ENCODE data around the gene DNAL4. TPM values are rescaled to one million over a fixed set of nuclear protein-coding genes. Genes with fewer than 3 reads are reported as not detected.

Gene DNAL4
- total RNA-seq, 1 experiment from 2014 or later = 9.2 TPM

GRCh38 chr22:38830845-38831108, 36.8 kb upstream of the DNAL4 start:
- no peaks in the 10 kb centered on the region for H3K36me3 Mint-ChIP-seq (ENCODE audit: insufficient read depth, unreplicated experiment)
- H3K27me3 Mint-ChIP-seq (ENCODE audit: insufficient read depth, unreplicated experiment) = no peaks in the 10 kb centered on the region
- Histone ChIP-seq H3K4me3 (ENCODE audit: low read depth, low read length) (no peak overlapping the region), H3K27me3 (replicated peaks; ENCODE audit: control insufficient read depth, insufficient read depth, low read length) (no peaks in the 10 kb centered on the region), H3K9me3 (no peaks in the 10 kb centered on the region), H3K4me1 (no peaks in the 10 kb centered on the region), H3K36me3 (ENCODE audit: control insufficient read depth, insufficient read depth, low read length) (no peaks in the 10 kb centered on the region)
- ChIA-PET POLR2A (no interaction called here), CTCF (no interaction called here)
- H3K4me3 Mint-ChIP-seq (ENCODE audit: unreplicated experiment) = no peak overlapping the region
- BruUV-seq (replicated peaks) = no TSS peak
- no peaks in the 10 kb centered on the region for H3K4me1 Mint-ChIP-seq (ENCODE audit: low read depth, unreplicated experiment)
- no peaks in the 10 kb centered on the region for H3K9me3 Mint-ChIP-seq (ENCODE audit: unreplicated experiment)
- TF ChIP-seq, protein P1, sequence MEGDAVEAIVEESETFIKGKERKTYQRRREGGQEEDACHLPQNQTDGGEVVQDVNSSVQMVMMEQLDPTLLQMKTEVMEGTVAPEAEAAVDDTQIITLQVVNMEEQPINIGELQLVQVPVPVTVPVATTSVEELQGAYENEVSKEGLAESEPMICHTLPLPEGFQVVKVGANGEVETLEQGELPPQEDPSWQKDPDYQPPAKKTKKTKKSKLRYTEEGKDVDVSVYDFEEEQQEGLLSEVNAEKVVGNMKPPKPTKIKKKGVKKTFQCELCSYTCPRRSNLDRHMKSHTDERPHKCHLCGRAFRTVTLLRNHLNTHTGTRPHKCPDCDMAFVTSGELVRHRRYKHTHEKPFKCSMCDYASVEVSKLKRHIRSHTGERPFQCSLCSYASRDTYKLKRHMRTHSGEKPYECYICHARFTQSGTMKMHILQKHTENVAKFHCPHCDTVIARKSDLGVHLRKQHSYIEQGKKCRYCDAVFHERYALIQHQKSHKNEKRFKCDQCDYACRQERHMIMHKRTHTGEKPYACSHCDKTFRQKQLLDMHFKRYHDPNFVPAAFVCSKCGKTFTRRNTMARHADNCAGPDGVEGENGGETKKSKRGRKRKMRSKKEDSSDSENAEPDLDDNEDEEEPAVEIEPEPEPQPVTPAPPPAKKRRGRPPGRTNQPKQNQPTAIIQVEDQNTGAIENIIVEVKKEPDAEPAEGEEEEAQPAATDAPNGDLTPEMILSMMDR (IDR thresholded peaks at IDR 0.05; ENCODE audit: insufficient read depth in 1 of 2, low read depth in 1 of 2, low read length in 1 of 2, severe bottlenecking in 1 of 2, unreplicated experiment in 1 of 2) = no peak
- no peak for DNase-seq
- H3K27ac Mint-ChIP-seq (ENCODE audit: unreplicated experiment) = no peak overlapping the region
- intact Hi-C loops (cut with micrococcal nuclease; ENCODE audit: unreplicated experiment) = no loop called here

DNA sequence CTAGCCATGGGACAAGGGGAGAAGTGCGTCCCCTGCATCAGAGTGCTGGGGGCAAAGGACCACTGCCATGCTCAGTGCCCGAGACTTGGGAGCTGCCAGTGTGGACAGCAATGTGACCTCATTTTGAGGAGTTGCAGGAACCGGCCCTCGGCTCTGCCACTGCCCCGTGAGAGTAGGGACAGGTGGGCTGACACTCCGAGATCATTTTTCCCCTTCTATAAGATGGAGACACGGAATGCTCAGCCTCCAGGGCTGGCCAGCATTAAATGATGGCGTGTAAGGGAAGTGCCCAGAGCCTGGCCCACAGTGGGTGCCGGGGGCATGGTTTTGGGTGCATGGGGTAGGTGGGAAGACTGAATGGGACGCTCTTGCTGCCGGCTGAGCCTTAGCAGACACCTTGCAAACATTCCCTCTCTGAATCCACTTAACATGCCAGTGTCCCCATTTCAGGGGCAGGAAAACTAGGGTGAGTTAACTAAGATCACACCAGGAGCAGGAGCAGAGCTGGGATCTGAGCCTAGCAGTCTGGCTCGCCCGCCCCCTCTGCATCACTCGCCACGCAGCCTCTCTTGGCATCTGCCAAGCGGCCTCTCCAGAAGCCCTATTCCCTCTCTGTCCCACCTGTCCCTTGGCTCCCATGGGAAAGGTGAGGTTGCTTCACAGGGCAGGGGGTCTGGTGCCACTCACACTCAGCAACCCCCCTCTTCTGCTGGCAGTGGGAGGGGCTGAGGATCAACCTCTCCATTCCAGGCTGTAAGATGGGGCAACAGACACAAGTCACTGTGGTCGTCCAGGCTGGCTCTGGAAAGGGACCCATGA, 36.3 kb upstream of the DNAL4 start:
- Mint-ChIP-seq H3K4me1 (ENCODE audit: low read depth, unreplicated experiment) (no peaks in the 10 kb centered on the region), H3K27me3 (ENCODE audit: insufficient read depth, unreplicated experiment) (no peaks in the 10 kb centered on the region), H3K4me3 (ENCODE audit: unreplicated experiment) (no peak overlapping the region), H3K9me3 (ENCODE audit: unreplicated experiment) (no peaks in the 10 kb centered on the region), H3K27ac (ENCODE audit: unreplicated experiment) (no peak overlapping the region), H3K36me3 (ENCODE audit: insufficient read depth, unreplicated experiment) (no peaks in the 10 kb centered on the region)
- Histone ChIP-seq H3K9me3 (no peaks in the 10 kb centered on the region), H3K4me3 (ENCODE audit: low read depth, low read length) (no peak overlapping the region), H3K4me1 (no peaks in the 10 kb centered on the region), H3K27me3 (replicated peaks; ENCODE audit: control insufficient read depth, insufficient read depth, low read length) (no peaks in the 10 kb centered on the region), H3K36me3 (ENCODE audit: control insufficient read depth, insufficient read depth, low read length) (no peaks in the 10 kb centered on the region)
- BruUV-seq (replicated peaks) = no TSS peak
- POLR2A ChIA-PET = no interaction called here
- intact Hi-C loops (cut with micrococcal nuclease; ENCODE audit: unreplicated experiment) = no loop called here
- CTCF ChIA-PET = no interaction called here
- DNase-seq = no peak
- TF ChIP-seq, protein P1 (IDR thresholded peaks at IDR 0.05; ENCODE audit: insufficient read depth in 1 of 2, low read depth in 1 of 2, low read length in 1 of 2, severe bottlenecking in 1 of 2, unreplicated experiment in 1 of 2) = no peak

DNA sequence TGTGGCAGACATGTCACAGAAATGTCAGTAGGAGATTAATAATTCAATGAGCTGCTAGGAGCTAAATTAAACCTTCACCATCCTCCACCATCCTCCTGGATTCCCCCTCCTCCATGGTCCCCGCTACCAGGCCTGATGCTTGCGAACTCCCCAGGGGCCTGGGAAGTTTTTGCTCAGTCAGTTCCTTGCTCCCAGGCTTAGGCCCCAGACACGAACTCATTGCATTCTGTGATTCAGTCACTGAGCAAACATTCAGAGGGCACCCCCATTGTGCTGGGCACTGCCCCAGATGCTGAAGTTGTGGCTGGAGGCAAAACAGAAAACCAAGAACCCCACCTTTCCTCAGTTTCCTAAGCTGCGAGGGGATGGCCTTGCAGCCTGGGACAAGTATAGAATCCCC, 35.5 kb upstream of the DNAL4 start:
- DNase-seq = no peak
- Histone ChIP-seq H3K4me1 (no peaks in the 10 kb centered on the region), H3K9me3 (no peaks in the 10 kb centered on the region), H3K4me3 (ENCODE audit: low read depth, low read length) (no peak overlapping the region), H3K36me3 (ENCODE audit: control insufficient read depth, insufficient read depth, low read length) (no peaks in the 10 kb centered on the region; the same call in 1 of the 2 replicates), H3K27me3 (replicated peaks; ENCODE audit: control insufficient read depth, insufficient read depth, low read length) (no peaks in the 10 kb centered on the region)
- Mint-ChIP-seq H3K9me3 (ENCODE audit: unreplicated experiment) (no peaks in the 10 kb centered on the region), H3K27me3 (ENCODE audit: insufficient read depth, unreplicated experiment) (no peaks in the 10 kb centered on the region), H3K4me1 (ENCODE audit: low read depth, unreplicated experiment) (no peaks in the 10 kb centered on the region), H3K4me3 (ENCODE audit: unreplicated experiment) (no peak overlapping the region), H3K36me3 (ENCODE audit: insufficient read depth, unreplicated experiment) (no peaks in the 10 kb centered on the region), H3K27ac (ENCODE audit: unreplicated experiment) (no peak overlapping the region)
- POLR2A ChIA-PET = interaction anchor here (0.6 kb wide), 1 partner anchor 306 kb away, joined by 10 read pairs; no protein-coding TSS in a partner anchor
- no TSS peak for BruUV-seq (replicated peaks)
- intact Hi-C loops (cut with micrococcal nuclease; ENCODE audit: unreplicated experiment) = no loop called here
- CTCF ChIA-PET = interaction anchor here (0.7 kb wide), 1 partner anchor 60 kb away, joined by 3 read pairs; no protein-coding TSS in a partner anchor
- TF ChIP-seq, protein P1 (IDR thresholded peaks at IDR 0.05; ENCODE audit: insufficient read depth in 1 of 2, low read depth in 1 of 2, low read length in 1 of 2, severe bottlenecking in 1 of 2, unreplicated experiment in 1 of 2) = no peak

Measured in Caco-2 (cell line).